IPS-18a (cell line): Measurements from ENCODE around the gene RAET1E.
A peak's percentile ranks its signal among the peaks of the same experiment; 100 is the strongest.
"Not testable (repeated sequence)": the region's sequence is repeated elsewhere in the genome, so short reads cannot be mapped to it uniquely, and the experiment has no call there.

Source experiments
- H3K27ac ChIP-seq: one replicate; pipeline ENCODE4 v1.5.1; 2013; ENCODE audit warnings: low read length
- H3K27me3 ChIP-seq: one replicate; pipeline ENCODE4 v1.6.1; 2013; ENCODE audit warnings: mild to moderate bottlenecking, low read length; ENCODE audit not compliant: control insufficient read depth, insufficient read depth
- H3K36me3 ChIP-seq: one replicate; pipeline ENCODE4 v1.6.1; 2013; ENCODE audit warnings: low read depth, low read length; ENCODE audit not compliant: control insufficient read depth
- H3K4me1 ChIP-seq: one replicate; pipeline ENCODE4 v1.6.1; 2013; ENCODE audit warnings: low read depth, low read length; ENCODE audit not compliant: control insufficient read depth
- H3K4me3 ChIP-seq: one replicate; pipeline ENCODE4 v1.5.1; 2013; ENCODE audit warnings: low read length
- H3K9ac ChIP-seq: one replicate; pipeline ENCODE4 v1.6.1; 2013; ENCODE audit warnings: mild to moderate bottlenecking, low read length, moderate library complexity
- H3K9me3 ChIP-seq: one replicate; pipeline ENCODE4 v1.6.1; 2013; ENCODE audit warnings: low read depth, low read length; ENCODE audit not compliant: control insufficient read depth

The RAET1E gene

DNA sequence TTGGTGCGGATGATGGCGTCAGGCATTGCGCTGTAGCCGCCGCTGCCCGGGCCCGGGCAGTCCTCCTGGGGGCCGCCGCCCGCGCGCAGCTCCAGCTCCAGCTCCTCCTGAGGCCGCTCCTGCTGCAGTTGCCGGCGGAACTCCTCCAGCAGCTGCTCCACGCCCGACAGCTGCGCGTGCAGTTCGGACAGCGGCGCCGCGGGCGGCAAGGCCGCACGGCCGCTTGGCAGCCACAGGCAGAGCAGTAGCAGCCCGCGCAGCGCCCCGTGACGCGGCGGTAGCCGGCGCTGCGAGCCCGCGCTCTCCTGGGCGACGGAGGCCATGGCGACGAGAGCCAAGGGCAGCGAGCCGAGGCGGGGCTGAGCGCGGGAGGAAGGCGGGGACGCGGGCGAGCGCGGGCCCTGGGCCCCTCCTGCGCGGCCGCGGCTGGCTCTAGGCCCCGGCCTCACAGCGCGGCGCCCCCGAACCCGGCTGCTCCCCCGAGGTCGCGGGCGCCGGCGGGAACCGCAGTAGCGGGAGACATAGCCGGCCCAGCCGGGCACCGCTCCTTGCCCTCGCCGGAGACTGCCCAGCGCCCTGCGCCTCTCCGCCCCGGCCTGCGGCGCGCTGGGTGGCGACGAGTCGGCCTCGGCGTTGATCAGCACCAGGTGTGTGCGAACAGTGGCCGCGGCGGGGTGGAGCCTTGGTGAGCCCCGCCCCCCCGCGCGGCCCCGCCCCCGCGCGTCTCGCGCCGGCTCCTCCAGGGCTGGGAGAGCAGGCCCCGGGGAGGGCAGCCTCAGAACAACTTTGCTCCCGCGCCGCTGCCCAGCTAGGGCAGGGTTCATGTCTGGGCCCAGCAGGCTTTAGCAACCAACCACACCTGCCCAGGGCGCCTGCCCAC lies 34.0 kb downstream of the RAET1E start, which contains the start of gene LRP11:
TSS of gene LRP11 (minus strand) at position 662 of the 880 bp plus-strand sequence. CDS start at position 323, 339 bp downstream.
- Histone ChIP-seq H3K9me3 (no peaks in the 10 kb centered on the region), H3K4me1 (peaks cover 18% of the 10 kb centered on the region), H3K36me3 (no peaks in the 10 kb centered on the region), H3K4me3 (peak within 1 kb of the TSS; percentile 71), H3K27me3 (peaks cover 18% of the 10 kb centered on the region), H3K27ac (no peak within 1 kb of the TSS), H3K9ac (peak within 1 kb of the TSS; percentile 22)

DNA sequence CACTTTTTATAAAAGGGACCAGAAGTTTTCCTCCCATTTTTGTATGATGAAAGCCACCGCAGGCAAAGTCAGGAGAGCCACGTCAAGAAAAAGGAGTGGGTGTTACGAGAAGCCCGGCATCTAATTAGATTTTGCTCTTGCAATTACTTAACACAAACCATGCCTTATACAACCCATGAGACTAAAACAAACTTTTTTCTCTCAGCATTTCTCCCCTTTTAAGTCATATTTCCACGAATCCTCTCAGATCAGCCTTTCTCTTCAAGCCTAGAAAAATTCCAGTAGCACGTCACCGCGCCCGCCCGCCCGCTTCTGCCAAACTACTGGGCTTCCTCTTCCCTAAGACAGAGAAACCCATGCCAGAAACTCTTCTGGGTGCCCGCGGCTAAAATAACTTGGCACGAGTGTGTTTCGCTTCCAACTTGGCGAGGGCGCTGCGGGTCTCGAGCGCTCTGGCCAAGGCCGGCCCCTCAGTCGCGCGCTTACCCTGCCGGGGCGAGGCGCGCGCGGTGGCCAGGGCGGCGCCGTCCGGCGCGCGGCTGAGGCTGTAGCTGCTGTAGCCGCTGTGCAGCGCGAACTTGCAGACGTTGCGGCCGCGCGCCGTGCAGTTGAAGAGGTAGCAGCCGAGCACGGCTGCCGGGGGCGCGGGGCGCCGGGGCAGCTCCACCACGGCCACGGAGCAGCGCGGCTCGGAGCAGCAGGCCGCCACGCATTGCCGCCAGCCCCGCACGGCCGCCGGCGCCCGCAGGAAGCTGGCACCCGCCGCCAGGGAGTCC lies 34.8 kb downstream of the RAET1E start:
- H3K27ac ChIP-seq = no peak overlapping the region
- peaks cover 13% of the 10 kb centered on the region for H3K4me1 ChIP-seq
- peak overlapping the region; percentile 71 for H3K4me3 ChIP-seq

DNA sequence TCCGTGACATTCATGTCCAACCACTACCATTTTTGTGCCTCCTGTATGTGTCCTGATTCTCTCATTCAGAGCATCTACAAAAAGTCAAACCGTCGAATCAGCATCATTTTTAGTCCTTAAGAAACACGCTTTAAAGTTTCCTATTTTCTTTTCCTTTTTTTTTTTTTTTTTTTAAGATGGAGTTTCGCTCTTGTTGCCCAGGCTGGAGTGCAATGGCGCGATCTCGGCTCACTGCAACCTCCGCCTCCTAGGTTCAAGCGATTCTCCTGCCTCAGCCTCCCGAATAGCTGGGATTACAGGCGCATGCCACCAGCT lies 35.5 kb downstream of the RAET1E start:
- H3K4me3 ChIP-seq, H3K9me3 ChIP-seq: not testable (repeated sequence)

More for the DNA sequence above, 34.8 kb downstream of the RAET1E start:
- Histone ChIP-seq H3K9ac (peak overlapping the region; percentile 22), H3K9me3 (no peaks in the 10 kb centered on the region), H3K27me3 (peaks cover 18% of the 10 kb centered on the region), H3K36me3 (no peaks in the 10 kb centered on the region)

DNA sequence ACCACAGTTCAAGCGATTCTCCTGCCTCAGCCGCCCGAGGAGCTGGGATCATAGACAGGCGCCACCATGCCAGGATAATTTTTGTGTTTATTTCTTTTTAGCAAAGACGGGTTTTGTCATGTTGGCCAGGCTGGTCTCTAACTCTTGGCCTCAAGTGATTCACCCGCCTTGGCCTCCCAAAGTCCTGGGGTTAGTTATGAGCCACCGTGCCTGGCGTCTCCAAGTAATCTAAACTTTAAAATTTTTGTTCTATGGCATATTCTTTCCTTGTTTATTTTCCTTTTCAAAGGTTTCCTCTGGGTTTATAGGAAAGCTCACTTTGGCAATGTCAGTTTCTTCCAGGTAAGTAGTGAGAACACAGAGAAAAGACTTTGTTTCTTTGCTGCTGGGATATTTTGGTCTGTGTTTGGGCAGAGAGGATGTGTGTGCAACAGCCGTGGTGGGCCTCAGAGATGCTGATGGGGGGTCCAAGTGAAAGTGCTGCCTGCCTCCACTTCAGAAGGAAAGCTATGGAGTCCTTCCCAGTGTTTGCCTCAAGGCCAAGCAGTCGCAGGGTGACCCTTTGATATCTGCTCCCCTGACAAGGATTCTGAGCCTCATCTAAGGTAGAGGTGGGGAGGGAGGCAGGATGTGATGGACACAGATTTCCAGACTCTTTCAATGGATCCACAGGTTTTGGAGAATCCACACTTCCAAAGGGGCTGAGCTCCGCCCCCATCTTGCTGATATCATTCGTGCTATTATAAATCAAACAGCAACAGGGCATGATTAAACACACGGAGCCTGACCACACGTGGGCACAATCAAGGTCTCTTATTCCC lies 36.1 kb downstream of the RAET1E start:
- H3K4me1 ChIP-seq = peaks cover 8% of the 10 kb centered on the region
- no peak overlapping the region for H3K9ac ChIP-seq
- no peaks in the 10 kb centered on the region for H3K36me3 ChIP-seq
- H3K27ac ChIP-seq = no peak overlapping the region
- H3K9me3 ChIP-seq = no peaks in the 10 kb centered on the region
- H3K27me3 ChIP-seq = peaks cover 18% of the 10 kb centered on the region
- H3K4me3 ChIP-seq = no peak overlapping the region

More for the DNA sequence above, 35.5 kb downstream of the RAET1E start:
- not testable (repeated sequence) for H3K36me3 ChIP-seq, H3K9ac ChIP-seq, H3K27ac ChIP-seq, H3K4me1 ChIP-seq
- H3K27me3 ChIP-seq = peaks cover 18% of the 10 kb centered on the region

DNA sequence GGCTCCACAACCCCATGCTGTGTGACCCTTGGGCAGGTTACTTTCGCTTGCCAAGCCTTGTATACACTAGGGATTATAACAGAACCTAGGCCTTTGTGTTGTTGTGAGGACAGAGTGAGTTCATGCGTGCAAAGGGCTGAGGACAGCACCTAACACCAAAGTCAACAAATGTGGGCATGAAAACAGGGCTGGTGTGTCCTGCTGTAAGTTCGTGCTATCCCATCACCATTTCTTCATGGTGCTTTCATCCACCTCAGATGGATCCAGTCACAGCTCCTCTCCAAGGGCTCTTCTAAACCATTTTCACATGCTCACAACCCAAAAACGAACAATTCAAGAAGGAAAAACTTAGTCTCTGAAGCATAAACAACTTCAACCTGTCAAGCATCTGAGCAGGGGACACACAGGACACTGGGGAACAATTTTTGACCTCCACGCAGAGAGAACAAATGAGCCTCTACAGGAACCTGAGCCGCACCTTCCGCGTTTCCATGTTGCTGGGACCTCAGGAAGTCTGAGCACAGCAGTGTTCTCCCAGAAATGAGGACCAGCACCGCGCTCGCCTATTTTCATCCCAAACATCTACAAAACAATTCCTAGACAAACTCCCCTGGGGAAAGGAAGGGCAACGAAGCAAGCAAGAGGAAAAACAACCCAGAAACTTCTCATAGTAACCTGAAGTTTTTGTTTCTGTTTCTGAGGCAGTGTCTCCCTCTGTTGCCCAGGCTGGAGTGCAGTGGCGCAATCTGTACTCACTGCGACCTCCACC lies 36.9 kb downstream of the RAET1E start:
- peaks cover 18% of the 10 kb centered on the region for H3K27me3 ChIP-seq
- no peak overlapping the region for H3K9ac ChIP-seq
- no peak overlapping the region for H3K27ac ChIP-seq
- peaks cover 8% of the 10 kb centered on the region for H3K4me1 ChIP-seq
- H3K36me3 ChIP-seq = no peaks in the 10 kb centered on the region
- H3K9me3 ChIP-seq = no peaks in the 10 kb centered on the region
- H3K4me3 ChIP-seq = no peak overlapping the region

DNA sequence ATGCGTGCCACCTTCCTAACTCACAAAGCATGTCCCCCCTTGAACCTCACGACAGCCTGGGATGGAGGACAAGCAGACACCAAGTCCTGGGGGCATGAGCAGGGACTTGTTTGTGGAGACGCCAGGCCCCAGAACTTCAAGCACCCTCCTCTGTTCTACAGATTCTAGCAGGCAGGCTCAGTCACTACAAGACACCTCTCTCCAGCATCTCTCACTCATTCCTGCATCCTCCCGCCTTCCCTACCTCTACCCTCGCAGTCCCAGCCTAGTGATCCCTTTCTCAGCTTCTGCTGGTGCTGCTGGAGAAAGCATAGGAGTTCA lies 37.4 kb downstream of the RAET1E start:
- Histone ChIP-seq H3K4me1 (peaks cover 11% of the 10 kb centered on the region), H3K27ac (no peak overlapping the region), H3K9ac (no peak overlapping the region)

DNA sequence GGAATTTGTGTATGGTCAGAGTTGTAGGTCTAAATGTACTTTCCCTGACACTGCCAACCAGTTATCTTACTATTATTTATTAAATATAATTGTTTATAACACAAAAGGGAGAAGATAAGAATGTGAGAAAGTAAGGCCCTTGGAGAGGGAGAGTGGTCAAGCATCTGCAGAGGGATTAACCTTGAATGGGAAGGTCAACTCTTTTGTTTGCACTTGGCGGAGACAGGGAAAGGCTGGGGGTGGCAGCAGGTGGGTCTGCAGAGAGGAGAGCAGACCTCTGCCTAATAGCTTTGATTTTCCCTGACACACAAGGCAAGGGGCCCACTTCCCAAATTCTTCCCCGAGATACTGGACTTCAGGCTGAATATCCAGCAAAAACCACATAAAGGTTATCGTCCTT lies 38.0 kb downstream of the RAET1E start:
- Histone ChIP-seq H3K4me3 (no peak overlapping the region), H3K27ac (no peak overlapping the region), H3K9ac (no peak overlapping the region), H3K27me3 (peaks cover 18% of the 10 kb centered on the region), H3K36me3 (no peaks in the 10 kb centered on the region), H3K9me3 (no peaks in the 10 kb centered on the region), H3K4me1 (peaks cover 9% of the 10 kb centered on the region)

More for the DNA sequence above, 37.4 kb downstream of the RAET1E start:
- Histone ChIP-seq H3K9me3 (no peaks in the 10 kb centered on the region), H3K4me3 (no peak overlapping the region), H3K36me3 (no peaks in the 10 kb centered on the region), H3K27me3 (peaks cover 18% of the 10 kb centered on the region)

DNA sequence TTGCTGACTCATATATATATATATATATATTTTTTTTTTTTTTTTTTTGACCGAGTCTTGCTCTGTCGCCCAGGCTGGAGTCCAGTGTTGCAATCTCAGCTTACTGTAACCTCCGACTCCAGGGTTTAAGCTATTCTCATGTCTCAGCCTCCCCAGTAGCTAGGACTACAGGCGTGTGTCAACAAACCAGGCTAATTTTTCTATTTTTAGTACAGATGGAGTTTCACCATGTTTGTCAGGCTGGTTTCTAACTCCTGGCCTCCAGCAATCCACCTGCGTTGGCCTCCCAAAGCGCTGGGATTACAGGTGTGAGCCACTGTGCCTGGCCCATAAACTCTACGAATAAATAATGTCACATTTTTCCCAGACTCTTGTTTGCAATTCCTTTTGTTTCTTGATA lies 38.5 kb downstream of the RAET1E start:
- Histone ChIP-seq H3K9ac (no peak overlapping the region), H3K27ac (no peak overlapping the region), H3K27me3 (peaks cover 18% of the 10 kb centered on the region), H3K36me3 (no peaks in the 10 kb centered on the region), H3K9me3 (no peaks in the 10 kb centered on the region), H3K4me3 (no peak overlapping the region), H3K4me1 (peaks cover 6% of the 10 kb centered on the region)

DNA sequence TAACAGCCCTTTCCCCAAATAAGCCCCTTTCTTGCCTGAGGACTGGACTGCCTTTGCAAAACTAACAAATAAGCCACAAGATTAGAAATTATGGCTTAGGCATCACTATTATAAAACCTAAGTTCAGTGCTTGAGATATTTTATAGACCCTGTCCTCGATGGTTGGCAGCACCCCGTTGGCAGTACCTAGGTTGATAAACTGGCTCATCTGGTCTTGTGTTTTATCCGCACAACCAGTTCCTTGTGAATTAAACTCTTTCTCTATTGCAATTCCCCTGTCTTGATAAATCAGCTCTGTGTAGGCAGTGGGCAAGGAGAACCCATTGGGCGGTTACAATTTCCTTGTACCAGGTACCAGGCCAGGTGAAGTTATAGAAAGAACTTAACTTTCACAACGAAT lies 40.4 kb downstream of the RAET1E start:
- no peaks in the 10 kb centered on the region for H3K36me3 ChIP-seq
- no peak overlapping the region for H3K4me3 ChIP-seq
- peaks cover 6% of the 10 kb centered on the region for H3K4me1 ChIP-seq
- H3K27me3 ChIP-seq = peaks cover 12% of the 10 kb centered on the region
- H3K9ac ChIP-seq = no peak overlapping the region
- H3K9me3 ChIP-seq = no peaks in the 10 kb centered on the region
- no peak overlapping the region for H3K27ac ChIP-seq

DNA sequence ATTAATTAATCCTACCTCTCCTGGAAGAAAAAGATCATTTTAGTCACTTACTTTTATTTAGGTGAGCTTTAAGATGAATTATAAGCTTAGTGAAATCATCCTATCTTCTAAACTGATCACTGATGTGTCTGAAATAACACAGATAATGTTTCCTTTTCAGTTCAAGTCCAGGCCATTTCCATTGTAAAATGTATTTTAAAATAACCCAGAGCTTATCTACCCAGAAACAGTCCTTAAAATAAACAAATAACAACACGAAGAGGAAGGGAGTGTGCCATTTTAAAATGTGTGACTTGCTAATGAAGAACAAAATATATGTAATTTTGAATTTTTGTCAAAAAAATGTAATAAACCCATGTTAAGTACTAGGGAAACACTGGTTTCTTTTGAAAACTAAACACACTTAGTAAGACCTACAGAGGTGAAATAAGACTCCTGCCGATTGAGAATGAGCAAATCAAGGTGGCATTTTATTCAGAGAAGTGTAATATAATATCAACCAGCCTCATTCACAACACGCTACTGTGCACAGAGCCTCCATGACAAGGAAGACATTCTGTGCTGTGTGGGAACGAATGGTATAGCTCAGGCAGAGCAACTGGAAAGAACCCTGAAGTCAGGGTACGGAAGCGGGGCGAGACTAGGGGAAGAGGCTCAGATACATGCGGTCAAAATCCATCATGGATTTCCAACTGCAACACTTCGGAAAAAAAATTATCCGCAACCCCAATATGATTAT lies 41.5 kb downstream of the RAET1E start:
- Histone ChIP-seq H3K9me3 (no peaks in the 10 kb centered on the region), H3K9ac (no peak overlapping the region), H3K27ac (no peak overlapping the region), H3K4me1 (peaks cover 6% of the 10 kb centered on the region), H3K27me3 (peaks cover under 1% of the 10 kb centered on the region), H3K36me3 (no peaks in the 10 kb centered on the region), H3K4me3 (no peak overlapping the region)
